ENCODE data around the gene RASL10B. TPM values are rescaled to one million over a fixed set of nuclear protein-coding genes. Genes with fewer than 3 reads are reported as not detected.

The RASL10B gene
- total and polyA plus RNA-seq, 2 experiments from 2014 or later: 0.11 to 0.54 TPM

- Histone ChIP-seq H3K36me3 (ENCODE audit: low read depth) (peaks cover 16% of the 10 kb centered on the region; the same call in 1 of the 2 replicates), H3K9me2 (ENCODE audit: insufficient read depth) (no peaks in the 10 kb centered on the region), H3K79me2 (ENCODE audit: insufficient read depth) (no peaks in the 10 kb centered on the region), H3K4me3 (no peak overlapping the region), H3K9ac (no peak overlapping the region), H3K27me3 (replicated peaks; ENCODE audit: insufficient read depth) (no peaks in the 10 kb centered on the region), H3K4me1 (ENCODE audit: insufficient read depth) (no peaks in the 10 kb centered on the region), H4K20me1 (ENCODE audit: insufficient read depth) (no peaks in the 10 kb centered on the region), H3F3A (ENCODE audit: insufficient read depth) (no peaks in the 10 kb centered on the region), H3K4me2 (ENCODE audit: unreplicated experiment) (no peak overlapping the region), H3K27ac (no peak overlapping the region), H3K9me3 (ENCODE audit: low read depth) (no peaks in the 10 kb centered on the region), H2AFZ (no peak overlapping the region)
- in situ Hi-C loops (cut with MboI): no loop called here
- TF ChIP-seq EZH2 (IDR thresholded peaks at IDR 0.05; ENCODE audit: insufficient read depth, poor library complexity, severe bottlenecking) (no peak), EZH2phosphoT487 (IDR thresholded peaks at IDR 0.05; ENCODE audit: insufficient read depth, low read depth) (no peak)
- 89 to 100% methylated on average over 3 of the region's 3 CpGs for WGBS, 2 experiments (ENCODE audit: low coverage in 1 of 2, low lambda C conversion rate in 2 of 2, missing lambda C conversion rate in 2 of 2)
- DNase-seq: no peak
These were observed 37.8 kb upstream of the RASL10B start for GRCh38 chr17:35693662-35694061.

- Histone ChIP-seq H3K27ac (no peak overlapping the region), H3K4me1 (ENCODE audit: insufficient read depth) (no peaks in the 10 kb centered on the region), H3K9me3 (ENCODE audit: low read depth) (no peaks in the 10 kb centered on the region), H2AFZ (no peak overlapping the region), H4K20me1 (ENCODE audit: insufficient read depth) (no peaks in the 10 kb centered on the region), H3K79me2 (ENCODE audit: insufficient read depth) (0 out of 2 replicates have a peak, but pooled peaks cover 6% of the 10 kb centered on the region), H3K27me3 (replicated peaks; ENCODE audit: insufficient read depth) (no peaks in the 10 kb centered on the region), H3K4me3 (no peak overlapping the region), H3K36me3 (ENCODE audit: low read depth) (peaks cover 10% of the 10 kb centered on the region; the same call in 1 of the 2 replicates), H3K9ac (no peak overlapping the region), H3F3A (ENCODE audit: insufficient read depth) (no peaks in the 10 kb centered on the region), H3K4me2 (ENCODE audit: unreplicated experiment) (no peak overlapping the region), H3K9me2 (ENCODE audit: insufficient read depth) (no peaks in the 10 kb centered on the region)
- TF ChIP-seq EZH2 (IDR thresholded peaks at IDR 0.05; ENCODE audit: insufficient read depth, poor library complexity, severe bottlenecking) (no peak), EZH2phosphoT487 (IDR thresholded peaks at IDR 0.05; ENCODE audit: insufficient read depth, low read depth) (no peak)
- 92 to 100% methylated on average over 2 of the region's 2 CpGs for WGBS, 2 experiments (ENCODE audit: low coverage in 1 of 2, low lambda C conversion rate in 2 of 2, missing lambda C conversion rate in 2 of 2)
- in situ Hi-C loops (cut with MboI): no loop called here
- no peak for DNase-seq
These were observed 36.5 kb upstream of the RASL10B start for GRCh38 chr17:35694906-35695305.

GRCh38 chr17:35695613-35696012 lies 35.8 kb upstream of the RASL10B start:
- no peak overlapping the region for H3K27ac ChIP-seq
- H3F3A ChIP-seq (ENCODE audit: insufficient read depth): no peaks in the 10 kb centered on the region
- no peaks in the 10 kb centered on the region for H4K20me1 ChIP-seq (ENCODE audit: insufficient read depth)
- no peak overlapping the region for H3K9ac ChIP-seq
- no peaks in the 10 kb centered on the region for H3K4me1 ChIP-seq (ENCODE audit: insufficient read depth)
- H2AFZ ChIP-seq: no peak overlapping the region
- no peak for DNase-seq
- H3K4me3 ChIP-seq: no peak overlapping the region
- no peaks in the 10 kb centered on the region for H3K27me3 ChIP-seq (replicated peaks; ENCODE audit: insufficient read depth)
- in situ Hi-C loops (cut with MboI): no loop called here
- WGBS, 2 experiments (ENCODE audit: low coverage in 1 of 2, low lambda C conversion rate in 2 of 2, missing lambda C conversion rate in 2 of 2): 97 to 98% methylated on average over 2 of the region's 2 CpGs
- H3K36me3 ChIP-seq (ENCODE audit: low read depth): peaks cover 6% of the 10 kb centered on the region; the same call in 1 of the 2 replicates
- no peaks in the 10 kb centered on the region for H3K9me2 ChIP-seq (ENCODE audit: insufficient read depth)
- H3K9me3 ChIP-seq (ENCODE audit: low read depth): no peaks in the 10 kb centered on the region
- H3K4me2 ChIP-seq (ENCODE audit: unreplicated experiment): no peak overlapping the region
- no peak for TF ChIP-seq EZH2phosphoT487 (IDR thresholded peaks at IDR 0.05; ENCODE audit: insufficient read depth, low read depth)
- TF ChIP-seq EZH2 (IDR thresholded peaks at IDR 0.05; ENCODE audit: insufficient read depth, poor library complexity, severe bottlenecking): no peak
- H3K79me2 ChIP-seq (ENCODE audit: insufficient read depth): 0 out of 2 replicates have a peak, but pooled peaks cover 6% of the 10 kb centered on the region

- no peaks in the 10 kb centered on the region for H3K4me1 ChIP-seq (ENCODE audit: insufficient read depth)
- H3F3A ChIP-seq (ENCODE audit: insufficient read depth): no peaks in the 10 kb centered on the region
- no peaks in the 10 kb centered on the region for H3K9me2 ChIP-seq (ENCODE audit: insufficient read depth)
- no peak overlapping the region for H3K4me3 ChIP-seq
- peaks cover 18% of the 10 kb centered on the region for H3K79me2 ChIP-seq (ENCODE audit: insufficient read depth)
- no peak overlapping the region for H3K9ac ChIP-seq
- no peaks in the 10 kb centered on the region; the same call in 1 of the 2 replicates for H4K20me1 ChIP-seq (ENCODE audit: insufficient read depth)
- WGBS, 2 experiments (ENCODE audit: low coverage in 1 of 2, low lambda C conversion rate in 2 of 2, missing lambda C conversion rate in 2 of 2): 88 to 93% methylated on average over 2 of the region's 2 CpGs
- peaks cover 4% of the 10 kb centered on the region; the same call in 1 of the 2 replicates for H3K36me3 ChIP-seq (ENCODE audit: low read depth)
- in situ Hi-C loops (cut with MboI): no loop called here
- no peak for DNase-seq
- H2AFZ ChIP-seq: no peak overlapping the region
- TF ChIP-seq EZH2 (IDR thresholded peaks at IDR 0.05; ENCODE audit: insufficient read depth, poor library complexity, severe bottlenecking): no peak
- no peak for TF ChIP-seq EZH2phosphoT487 (IDR thresholded peaks at IDR 0.05; ENCODE audit: insufficient read depth, low read depth)
- no peaks in the 10 kb centered on the region for H3K27me3 ChIP-seq (replicated peaks; ENCODE audit: insufficient read depth)
- no peaks in the 10 kb centered on the region for H3K9me3 ChIP-seq (ENCODE audit: low read depth)
- no peak overlapping the region for H3K27ac ChIP-seq
- no peak overlapping the region for H3K4me2 ChIP-seq (ENCODE audit: unreplicated experiment)
These were observed 32.6 kb upstream of the RASL10B start for GRCh38 chr17:35698800-35699199.
